K562 (cell line): Measurements from ENCODE around the gene TMEM170A. TPM values are rescaled to one million over a fixed set of nuclear protein-coding genes. Genes with fewer than 3 reads are reported as not detected.

ENCODE experiments used
- ATAC-seq: fragments of 200-7000 bp; cut with Tn5 transposase; 3 replicates; pipeline ENCODE4 v1.9.1; 2020; ENCODE audit warnings: moderate library complexity
- BruUV-seq: library from RNA; stranded (reverse); fragments of 400-500 nt; replicated peaks from 2 replicates; lab custom pipeline; 2021; lab: Mats Ljungman, UMichigan
- CTCF ChIA-PET: fragments of 300-600 bp; formaldehyde crosslinking; extraction: SDS; loops from one replicate; lab custom pipeline; 2021; ENCODE audit warnings: low intra/inter-chr PET ratio; lab: Yijun Ruan, JAX
- POLR2A ChIA-PET: fragments of 300-600, 350-650 bp; sonication (Branson Sonifier 250); formaldehyde crosslinking; extraction: SDS; loops from one replicate; lab custom pipeline; 2021; ENCODE audit warnings: antibody characterized with exemption, inconsistent platforms; lab: Yijun Ruan, JAX
- DNase-seq, 4 experiments: peaks; one replicate each; pipeline versions ENCODE4 v3.0.0 to v3.0.0-alpha.2; 2011 to 2018; ENCODE audit warnings: low spot score in 3 of 4, mixed read lengths in 3 of 4; ENCODE audit errors: extremely low read depth in 1 of 4
- FAIRE-seq: peaks from 2 replicates; lab custom pipeline; 2011; peaks lifted over from hg19 to GRCh38; lab: Jason Lieb, UNC
- H2AFZ ChIP-seq: 2 replicates; pipeline ENCODE4 v1.6.0; 2011; ENCODE audit warnings: low read depth, low read length, control low read depth, inconsistent platforms
- H3K27ac ChIP-seq: fragments of 200-600 bp; 3 replicates; pipeline ENCODE4 v1.8.0; 2011; ENCODE audit warnings: low read depth, mild to moderate bottlenecking, control low read depth, inconsistent platforms, low read length, moderate library complexity, mixed read lengths; ENCODE audit errors: extremely low read depth
- H3K27me3 ChIP-seq, 2 experiments: fragments of 300-600 bp in 1 of 2; 2 replicates in 1 of 2; 3 replicates in 1 of 2; pipeline versions ENCODE4 v1.6.0 to v1.8.0; 2011; ENCODE audit warnings: inconsistent platforms in 2 of 2, low read length in 2 of 2, mild to moderate bottlenecking in 1 of 2, mixed read lengths in 1 of 2, moderate library complexity in 1 of 2; ENCODE audit not compliant: control insufficient read depth in 2 of 2, insufficient read depth in 2 of 2
- H3K36me3 ChIP-seq: fragments of 300-600 bp; 3 replicates; pipeline ENCODE4 v1.8.0; 2011; ENCODE audit warnings: mild to moderate bottlenecking, low read length, inconsistent platforms; ENCODE audit not compliant: control insufficient read depth, insufficient read depth
- H3K4me1 ChIP-seq, 2 experiments: fragments of 200-600 bp in 1 of 2; replicated peaks in 1 of 2; 2 replicates in 1 of 2; 3 replicates in 1 of 2; pipeline versions ENCODE4 v1.5.1 to v1.8.0; 2011; ENCODE audit warnings: inconsistent platforms in 2 of 2, low read length in 2 of 2, mild to moderate bottlenecking in 1 of 2, mixed read lengths in 1 of 2, moderate library complexity in 1 of 2; ENCODE audit not compliant: control insufficient read depth in 2 of 2, insufficient read depth in 2 of 2
- H3K4me2 ChIP-seq: 2 replicates; pipeline ENCODE4 v1.6.1; 2011; ENCODE audit warnings: low read length, control low read depth, inconsistent platforms, mixed read lengths; ENCODE audit not compliant: insufficient read depth
- H3K4me3 ChIP-seq: fragments of 200-600 bp; sonication (generic), shearing (Covaris generic); 2 replicates; pipeline ENCODE4 v1.5.1; 2016; ENCODE audit warnings: control low read depth, inconsistent platforms
- H3K79me2 ChIP-seq: fragments of 200-600 bp; 3 replicates; pipeline ENCODE4 v1.8.0; 2011; ENCODE audit warnings: low read length, inconsistent platforms; ENCODE audit not compliant: control insufficient read depth, insufficient read depth
- H3K9ac ChIP-seq, 2 experiments: 2 replicates each; pipeline versions ENCODE4 v1.6.0 to v1.6.1; 2011; ENCODE audit warnings: low read depth in 2 of 2, low read length in 2 of 2, control low read depth in 1 of 2, inconsistent platforms in 1 of 2, mild to moderate bottlenecking in 1 of 2, mixed read lengths in 1 of 2; ENCODE audit not compliant: insufficient read depth in 1 of 2
- H3K9me1 ChIP-seq: one replicate; pipeline ENCODE4 v1.6.0; 2011; ENCODE audit warnings: inconsistent platforms, mild to moderate bottlenecking, low read length, moderate library complexity; ENCODE audit not compliant: control insufficient read depth, insufficient read depth
- H3K9me3 ChIP-seq: replicated peaks from 2 replicates; pipeline ENCODE4 v1.5.1; 2011; ENCODE audit warnings: low read depth, low read length, inconsistent platforms; ENCODE audit not compliant: control insufficient read depth, insufficient read depth
- H4K20me1 ChIP-seq: replicated peaks from 2 replicates; pipeline ENCODE4 v1.6.1; 2011; ENCODE audit warnings: low read length, inconsistent platforms, mixed read lengths; ENCODE audit not compliant: control insufficient read depth, insufficient read depth
- AFF1 ChIP-seq, 2 experiments: fragments of 450-650 bp; IDR thresholded peaks; 2 replicates each; pipeline ENCODE4 v1.6.1; 2018; ENCODE audit warnings: mild to moderate bottlenecking in 2 of 2, low read depth in 1 of 2; ENCODE audit not compliant: partially characterized antibody in 2 of 2
- CBFA2T3 ChIP-seq: fragments of 450-650 bp; IDR thresholded peaks from 2 replicates; pipeline ENCODE4 v1.6.1; 2017
- CBX5 ChIP-seq: IDR thresholded peaks from 2 replicates; pipeline ENCODE4 v1.6.1; 2014; ENCODE audit warnings: low read depth, borderline replicate concordance
- CHD1 ChIP-seq: fragments of 200-600 bp; sonication (generic); IDR thresholded peaks from one replicate; pipeline ENCODE4 v1.6.1; 2012; ENCODE audit warnings: mild to moderate bottlenecking, moderate library complexity, low read length, inconsistent platforms
- E4F1 ChIP-seq: fragments of 250-450 bp; sonication (Bioruptor Pico); IDR thresholded peaks from 2 replicates; pipeline ENCODE4 v1.5.0; 2021; ENCODE audit warnings: mild to moderate bottlenecking, borderline replicate concordance
- ETV1 ChIP-seq: fragments of 450-650 bp; conservative IDR thresholded peaks from 2 replicates; pipeline ENCODE4 v1.6.1; 2016; ENCODE audit warnings: missing genetic modification characterization, control low read depth, low read depth, missing compliant biosample characterization
- HINFP ChIP-seq: fragments of 450-650 bp; conservative IDR thresholded peaks from 2 replicates; pipeline ENCODE4 v1.6.1; 2016; ENCODE audit warnings: missing genetic modification characterization, low read depth, mild to moderate bottlenecking, control low read depth, missing compliant biosample characterization
- MIER1 ChIP-seq: fragments of 450-650 bp; IDR thresholded peaks from 2 replicates; pipeline ENCODE4 v1.6.1; 2016; ENCODE audit warnings: antibody characterized with exemption, mild to moderate bottlenecking, low read depth
- MLX ChIP-seq, 2 experiments: fragments of 450-650 bp in 1 of 2; sonication (generic) in 1 of 2; formaldehyde crosslinking; conservative IDR thresholded peaks; 2 replicates each; pipeline versions ENCODE4 v1.4.0 to v1.8.1; 2020 to 2022; ENCODE audit warnings: mild to moderate bottlenecking in 1 of 2, missing genetic modification reagents in 1 of 2
- NFATC3 ChIP-seq: fragments of 450-650 bp; IDR thresholded peaks from 2 replicates; pipeline ENCODE4 v1.6.1; 2017; ENCODE audit warnings: mild to moderate bottlenecking
- POLR2AphosphoS5 ChIP-seq: IDR thresholded peaks from 2 replicates; pipeline ENCODE4 v1.6.1; 2011; ENCODE audit warnings: mild to moderate bottlenecking, low read depth, low read length, moderate library complexity; ENCODE audit not compliant: control insufficient read depth, insufficient read depth
- RFX7 ChIP-seq: fragments of 250-450 bp; sonication (Bioruptor Pico); IDR thresholded peaks from 2 replicates; pipeline ENCODE4 v1.5.1; 2021; ENCODE audit warnings: mild to moderate bottlenecking
- TCFL5 ChIP-seq: fragments of 250-450 bp; sonication (Bioruptor Pico); conservative IDR thresholded peaks from 2 replicates; pipeline ENCODE4 v1.6.1; 2021; ENCODE audit warnings: mild to moderate bottlenecking, moderate library complexity, matching md5 sums
- ZFPM2 ChIP-seq: fragments of 250-450 bp; sonication (Bioruptor Pico); IDR thresholded peaks from 2 replicates; pipeline ENCODE4 v1.5.1; 2022; ENCODE audit warnings: mild to moderate bottlenecking
- ZNF57 ChIP-seq: fragments of 450-650 bp; formaldehyde crosslinking; IDR thresholded peaks from 2 replicates; pipeline ENCODE4 v1.4.0; 2020; ENCODE audit warnings: mild to moderate bottlenecking, moderate library complexity
- WGBS: fragments of 100-300 bp; shearing (Covaris generic); methylation state at CpG from one replicate; pipeline ENCODE4 v1.1.6; 2016; ENCODE audit warnings: low coverage, mixed read lengths; ENCODE audit not compliant: insufficient coverage; ENCODE audit errors: missing lambda C conversion rate; 5-methylcytosine and 5-hydroxymethylcytosine counted together
- in situ Hi-C: fragments of 300-500 bp; cut with MboI; formaldehyde crosslinking; loops from 4 replicates; pipeline ENCODE4 v1.15.0; 2018; ENCODE audit warnings: inconsistent platforms, mixed read lengths
- intact Hi-C: fragments of 100-400 bp; cut with micrococcal nuclease; formaldehyde crosslinking; loops from 2 replicates; pipeline ENCODE4 v1.14.2; 2022
- polyA plus RNA-seq, 8 experiments: library from polyadenylated mRNA; depleted of rRNA in 4 of 8; stranded (reverse) in 5 of 8; unstranded in 3 of 8; fragments of >200 nt; fragmentation: Nextera tagmentation in 2 of 8; fragmentation: Illumina TruSeq in 1 of 8; extraction: Ambion mirVana in 2 of 8; extraction: Trizol in 1 of 8; gene quantifications; 2 replicates each; pipeline versions ENCODE4 v1.2.1 to v1.2.3, GENCODE V29; 2011 to 2014; ENCODE audit warnings: inconsistent platforms in 1 of 8, missing spikeins in 1 of 8
- total RNA-seq, 7 experiments: library from RNA; depleted of rRNA in 6 of 7; stranded (reverse); fragments of >200 nt in 6 of 7; fragmentation: Illumina TruSeq in 2 of 7; extraction: Trizol in 2 of 7; gene quantifications; 2 replicates each; pipeline versions ENCODE4 v1.2.1 to v1.2.3, GENCODE V29; 2011 to 2021; ENCODE audit warnings: low replicate concordance in 1 of 7

TMEM170A gene
- total and polyA plus RNA-seq, 9 of the 15 experiments (the other 6 are each of a cell fraction or from before 2014, with no cell fraction given), result 6.1 to 30.2 (median 15.0) TPM

GRCh38 chr16:75394941-75395340 is 69.5 kb downstream of the TMEM170A start:
- H3K36me3 ChIP-seq, result peaks cover 36% of the 10 kb centered on the region
- no peak overlapping the region for H3K27ac ChIP-seq
- no peaks in the 10 kb centered on the region for H3K27me3 ChIP-seq
- intact Hi-C loops (no loop called here), in situ Hi-C loops (no loop called here)
- no peaks in the 10 kb centered on the region for H4K20me1 ChIP-seq
- no peaks in the 10 kb centered on the region for H3K9me1 ChIP-seq
- H3K9me3 ChIP-seq, result no peaks in the 10 kb centered on the region
- H3K9ac ChIP-seq, result no peak overlapping the region
- H3K4me3 ChIP-seq, result no peak overlapping the region
- H3K4me1 ChIP-seq, result no peaks in the 10 kb centered on the region
- ChIA-PET CTCF (no interaction called here), POLR2A (interaction anchor here (0.6 to 0.8 kb wide), 2 partner anchors 70 to 147 kb away, joined by 3 to 4 read pairs; no protein-coding TSS in a partner anchor)
- DNase-seq, result no peak
- 83% methylated on average over 5 of the region's 5 CpGs for WGBS
- H2AFZ ChIP-seq, result no peak overlapping the region
- no peak for ATAC-seq
- BruUV-seq, result no TSS peak
- no peak overlapping the region for H3K4me2 ChIP-seq
- FAIRE-seq, result no peak
- no peaks in the 10 kb centered on the region for H3K79me2 ChIP-seq
- TF ChIP-seq CHD1 (no peak), NFATC3 (no peak), ZFPM2 (CRISPR knock-in tag) (no peak), CBX5 (no peak), ZNF57 (CRISPR knock-in tag) (no peak), TCFL5 (CRISPR knock-in tag) (no peak), MIER1 (no peak), HINFP (tag) (no peak), AFF1 (IDR thresholded peaks at IDR 0.05; ENCODE audit: low read depth in 1 of 2, partially characterized antibody in 2 of 2) (no peak), ETV1 (tag) (no peak), RFX7 (CRISPR knock-in tag) (no peak), MLX (CRISPR knock-in tag; conservative IDR thresholded peaks at IDR 0.05) (no peak), E4F1 (CRISPR knock-in tag) (no peak), CBFA2T3 (no peak), POLR2AphosphoS5 (no peak)
